HG03521 (cell line): Measurements from ENCODE around the gene ASAP2.
"Not testable (repeated sequence)": the region's sequence is repeated elsewhere in the genome, so short reads cannot be mapped to it uniquely, and the experiment has no call there.

Experiments
- ATAC-seq: cut with Tn5 transposase; IDR thresholded peaks from one replicate; pipeline ENCODE4 v1.9.1; 2021; ENCODE audit warnings: mild to moderate bottlenecking, moderate library complexity; ENCODE audit not compliant: unreplicated experiment

ASAP2 gene

DNA sequence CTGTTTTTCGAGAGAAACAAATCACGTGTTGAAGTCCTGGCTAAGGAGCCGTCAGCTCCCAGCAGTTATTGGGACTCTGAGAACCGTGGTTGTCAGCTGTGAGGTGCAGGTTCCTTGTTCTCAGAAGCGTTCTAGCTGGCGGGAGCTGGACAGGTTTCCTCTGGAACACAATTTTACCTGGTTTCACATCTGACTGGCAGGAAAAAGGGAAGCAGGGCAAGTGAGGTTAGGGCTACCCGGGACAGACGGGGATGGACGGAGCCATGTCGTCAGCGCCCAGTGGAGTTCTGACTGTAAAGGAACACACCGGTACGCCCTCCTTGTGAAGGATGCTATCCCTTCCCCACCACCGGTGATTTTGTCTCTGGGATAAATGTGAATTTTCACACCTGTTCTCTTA lies 190.6 kb downstream of the ASAP2 start:
- ATAC-seq, result no peak

- ATAC-seq, result not testable (repeated sequence)
These were observed 191.6 kb downstream of the ASAP2 start for GRCh38 chr2:9398251-9398650.

DNA sequence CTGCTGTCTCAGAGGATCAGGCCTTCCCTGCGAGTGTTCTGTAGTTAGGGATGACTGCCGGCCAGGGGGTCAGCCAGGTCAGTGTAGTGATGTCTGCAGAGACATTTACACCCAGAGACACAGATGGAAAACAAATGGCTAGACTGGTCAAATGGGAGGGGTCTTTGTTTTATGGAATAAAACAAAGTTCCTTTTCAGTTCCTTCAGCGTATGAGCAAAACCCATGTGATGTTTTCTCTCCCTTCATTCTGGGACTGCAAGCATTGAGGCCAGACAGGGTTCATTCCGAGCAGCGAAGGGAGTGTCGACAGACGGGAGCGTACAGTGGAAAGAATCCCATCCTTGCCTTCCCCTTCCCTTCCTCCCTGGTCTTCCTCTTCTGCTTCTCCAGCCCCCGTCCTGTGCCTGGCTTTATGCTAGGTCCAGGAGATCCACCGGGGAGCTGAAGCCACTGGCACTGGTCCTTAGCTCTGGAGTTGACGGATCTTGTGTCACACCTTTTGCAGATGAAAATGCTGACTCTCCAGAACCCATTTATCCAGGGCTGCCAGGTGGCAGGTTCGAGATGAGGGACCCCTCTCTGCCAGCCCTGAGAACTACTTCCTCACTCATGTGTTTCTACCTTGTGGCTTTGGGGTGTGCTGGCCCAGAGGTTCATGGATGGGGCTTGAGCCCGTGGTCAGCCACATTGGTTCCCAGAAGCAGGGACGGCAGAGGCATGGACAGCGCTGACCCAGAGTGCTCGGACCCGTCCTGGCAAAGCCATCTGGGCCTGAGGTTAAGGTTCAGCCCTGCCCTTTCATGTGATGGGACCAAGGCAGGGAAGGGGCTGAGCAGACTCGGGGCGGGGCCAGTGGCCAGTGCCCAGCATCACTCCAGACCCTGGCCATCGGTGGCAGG lies 192.5 kb downstream of the ASAP2 start:
- ATAC-seq, result no peak

- no peak for ATAC-seq
These were observed 193.9 kb downstream of the ASAP2 start for GRCh38 chr2:9400268-9401058.

DNA sequence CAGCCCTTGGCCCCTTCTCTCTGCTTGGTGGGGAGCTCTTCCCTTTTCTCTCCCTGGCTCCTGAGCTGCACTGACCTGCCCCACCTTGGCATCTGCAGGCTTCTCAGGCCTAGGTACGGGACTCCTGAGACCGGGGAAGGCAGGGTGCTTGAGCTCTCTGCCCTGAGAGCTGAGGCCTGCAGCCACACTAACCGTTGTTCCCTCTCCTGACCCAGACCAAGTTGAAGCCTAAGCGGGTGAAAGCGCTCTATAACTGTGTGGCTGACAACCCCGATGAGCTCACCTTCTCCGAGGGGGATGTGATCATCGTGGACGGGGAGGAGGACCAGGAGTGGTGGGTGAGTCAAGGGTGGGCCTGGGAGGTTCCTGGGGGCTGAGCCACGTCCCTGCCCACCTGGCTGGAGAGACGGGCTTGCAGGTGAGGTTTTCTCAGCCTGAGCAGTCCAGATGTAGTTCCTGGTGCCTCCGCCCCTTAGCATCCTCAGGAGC lies 194.5 kb downstream of the ASAP2 start:
- ATAC-seq, result no peak

DNA sequence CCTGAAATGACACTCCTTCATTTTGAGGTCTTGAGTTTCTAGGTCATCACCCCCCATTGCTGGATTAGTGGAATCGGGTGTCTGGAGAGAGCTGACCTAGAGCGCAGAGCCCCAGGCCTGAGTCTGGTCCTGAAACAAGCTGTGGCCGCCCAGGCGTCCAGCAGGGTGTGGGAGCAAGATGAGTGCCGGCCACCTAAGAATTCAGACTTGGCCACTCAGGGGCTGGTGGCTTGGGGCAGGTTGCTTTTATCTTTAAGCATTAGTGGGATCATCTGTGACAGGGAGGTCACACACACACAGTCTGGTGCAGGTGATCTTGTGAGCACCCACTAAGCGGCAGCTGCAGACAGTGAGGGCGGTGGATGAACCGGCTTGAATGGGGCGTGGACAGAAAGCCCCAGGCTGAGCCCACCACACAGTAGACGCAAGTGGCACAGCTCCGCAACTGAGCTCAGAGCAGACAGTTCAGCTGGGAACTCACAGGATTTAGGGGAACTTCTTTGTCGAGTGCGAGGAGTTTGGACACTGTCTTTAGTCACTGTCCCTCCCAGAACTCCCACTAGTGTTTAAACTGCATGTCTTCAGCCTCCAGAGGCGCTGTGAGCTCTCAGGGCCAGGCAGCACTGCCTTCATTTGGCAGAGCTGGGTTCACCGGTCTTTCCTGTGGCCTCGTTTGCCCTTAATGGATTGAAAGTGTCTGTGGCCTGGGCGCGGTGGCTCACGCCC lies 195.2 kb downstream of the ASAP2 start:
- ATAC-seq, result no peak

GRCh38 chr2:9403924-9404323 lies 197.3 kb downstream of the ASAP2 start:
- ATAC-seq, result no peak

GRCh38 chr2:9404451-9404850 lies 197.8 kb downstream of the ASAP2 start:
- no peak for ATAC-seq

GRCh38 chr2:9405636-9406035 lies 199.0 kb downstream of the ASAP2 start:
- ATAC-seq, result no peak

DNA sequence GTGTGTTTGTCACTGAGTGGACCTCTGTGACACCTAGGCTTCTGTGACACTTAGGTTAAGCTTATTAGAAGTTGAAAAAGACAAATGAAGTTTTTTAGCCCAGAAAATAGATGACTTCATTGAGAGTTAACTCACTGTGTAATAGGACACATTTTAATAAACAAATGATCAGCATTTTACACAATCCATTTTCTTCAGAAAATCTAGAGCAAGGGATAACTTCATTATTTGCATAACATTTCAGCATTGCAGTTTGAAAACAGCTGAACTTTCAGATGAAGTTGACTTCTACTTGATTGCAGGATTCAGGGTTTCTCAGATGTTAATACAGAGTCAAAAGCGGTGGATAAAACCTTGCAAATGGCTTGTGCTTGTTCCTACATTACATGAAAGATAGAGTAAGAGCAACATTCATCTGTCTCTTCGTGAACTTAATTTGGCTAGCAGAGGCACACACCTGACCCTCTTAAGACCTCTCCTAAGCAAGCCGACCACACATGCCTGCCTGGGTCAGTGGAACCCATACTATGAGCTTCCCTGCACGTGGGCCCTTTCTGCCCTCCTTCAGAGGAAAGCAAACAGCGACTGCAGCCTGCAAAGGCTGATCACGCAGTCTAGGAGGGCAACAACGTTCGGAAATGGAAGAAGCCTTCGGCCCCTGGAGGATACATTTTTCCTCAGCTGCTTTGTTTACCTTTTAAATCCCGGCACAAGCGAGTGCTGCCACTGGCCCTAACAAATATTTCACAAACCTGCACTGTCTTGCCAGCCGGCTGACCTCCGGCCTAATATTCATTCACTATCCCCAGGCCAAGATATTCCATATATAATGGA lies 200.1 kb downstream of the ASAP2 start:
- ATAC-seq, result no peak

- ATAC-seq, result no peak
These were observed 200.8 kb downstream of the ASAP2 start for GRCh38 chr2:9407363-9407811.

DNA sequence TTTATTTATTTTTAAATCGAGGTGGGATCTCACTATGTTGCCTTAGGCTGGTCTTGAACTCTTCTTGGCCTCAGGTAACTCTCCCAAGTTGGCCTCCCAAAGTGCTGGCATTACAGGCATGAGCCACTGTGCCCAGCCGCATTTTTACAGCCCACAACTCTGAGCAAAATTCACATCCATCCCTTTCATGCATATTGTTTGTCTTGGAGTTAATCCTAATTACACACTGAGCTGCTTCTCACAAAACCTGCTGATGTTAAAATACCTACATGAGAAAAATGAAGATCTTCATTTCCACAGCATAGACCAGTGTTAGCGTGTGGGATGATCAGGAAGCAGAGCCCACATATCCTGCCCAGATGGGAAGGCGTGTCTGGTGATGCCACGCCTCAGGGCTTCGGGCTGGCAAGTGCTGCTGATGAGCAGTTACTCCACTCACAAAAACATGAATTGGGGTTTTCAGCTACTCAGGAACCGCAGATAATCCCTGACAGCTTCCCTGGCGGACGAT lies 202.1 kb downstream of the ASAP2 start:
- no peak for ATAC-seq

- ATAC-seq, result no peak
These were observed 203.5 kb downstream of the ASAP2 start for GRCh38 chr2:9410108-9410507.

GRCh38 chr2:9412781-9413180 lies 206.2 kb downstream of the ASAP2 start:
- no peak for ATAC-seq

- ATAC-seq, result no peak
These were observed 209.0 kb downstream of the ASAP2 start for GRCh38 chr2:9415516-9416169.

GRCh38 chr2:9416267-9416961 lies 209.8 kb downstream of the ASAP2 start:
- no peak for ATAC-seq

- ATAC-seq, result no peak
These were observed 210.3 kb downstream of the ASAP2 start for GRCh38 chr2:9416962-9417316.

DNA sequence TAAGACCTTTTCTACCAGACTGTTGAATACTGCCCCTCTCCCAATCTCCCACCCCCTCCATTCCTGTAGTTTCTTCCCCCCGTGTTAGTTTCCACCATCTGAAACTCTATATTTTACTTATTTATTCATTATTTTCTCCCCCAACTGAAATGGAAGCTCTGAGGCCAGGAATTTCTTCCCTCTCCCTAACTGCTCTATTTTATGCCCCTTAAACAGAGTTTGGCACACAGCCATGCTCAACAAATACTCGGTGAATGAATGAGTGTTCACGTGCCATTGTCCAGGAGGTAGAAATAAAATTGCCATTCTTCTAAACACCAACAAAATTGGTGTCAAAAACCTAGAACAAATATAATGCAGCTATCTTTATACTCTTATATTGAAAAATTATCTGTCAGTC lies 211.1 kb downstream of the ASAP2 start:
- ATAC-seq, result no peak

- ATAC-seq, result no peak
These were observed 212.1 kb downstream of the ASAP2 start for GRCh38 chr2:9418746-9419145.
